SK-N-SH treated with all-trans-retinoic acid at 6 μM for 48 hours (cell line): Measurements from ENCODE around the gene SMC1B.
A peak's percentile ranks its signal among the peaks of the same experiment; 100 is the strongest.

Experiments used
- ATAC-seq: fragments of 200-7000 bp; cut with Tn5 transposase; 3 replicates; pipeline ENCODE4 v1.9.1; 2020; ENCODE audit warnings: mild to moderate bottlenecking, moderate library complexity
- ARNTL ChIP-seq: fragments of 450-650 bp; formaldehyde crosslinking; IDR thresholded peaks from 2 replicates; pipeline ENCODE4 v1.5.0; 2020; ENCODE audit warnings: low read depth, mild to moderate bottlenecking, moderate library complexity, borderline replicate concordance
- CSDC2 ChIP-seq: fragments of 250-450 bp; sonication (Bioruptor Pico); IDR thresholded peaks from 2 replicates; pipeline ENCODE4 v1.5.0; 2020; ENCODE audit warnings: mild to moderate bottlenecking, moderate library complexity
- ESRRG ChIP-seq: fragments of 250-450 bp; sonication (Bioruptor Pico); IDR thresholded peaks from 2 replicates; pipeline ENCODE4 v1.6.1; 2021; ENCODE audit warnings: mild to moderate bottlenecking
- PPARA ChIP-seq: fragments of 250-450 bp; sonication (Bioruptor Pico); IDR thresholded peaks from 2 replicates; pipeline ENCODE4 v1.5.0; 2020; ENCODE audit warnings: mild to moderate bottlenecking, borderline replicate concordance
- RARB ChIP-seq: fragments of 250-450 bp; sonication (Bioruptor Pico); IDR thresholded peaks from 2 replicates; pipeline ENCODE4 v1.8.0; 2021; ENCODE audit warnings: mild to moderate bottlenecking, moderate library complexity
- TCF4 ChIP-seq: fragments of 250-450 bp; sonication (Bioruptor Pico); IDR thresholded peaks from 2 replicates; pipeline ENCODE4 v1.8.0; 2021; ENCODE audit warnings: mild to moderate bottlenecking, moderate library complexity, borderline replicate concordance
- TOX ChIP-seq: fragments of 250-450 bp; sonication (Bioruptor Pico); IDR thresholded peaks from 2 replicates; pipeline ENCODE4 v1.8.0; 2021; ENCODE audit warnings: mild to moderate bottlenecking, moderate library complexity, borderline replicate concordance
- ZC3H10 ChIP-seq: fragments of 250-450 bp; sonication (Bioruptor Pico); IDR thresholded peaks from 2 replicates; pipeline ENCODE4 v1.5.1; 2021; ENCODE audit warnings: mild to moderate bottlenecking, moderate library complexity
- ZFP30 ChIP-seq: fragments of 450-650 bp; formaldehyde crosslinking; IDR thresholded peaks from 2 replicates; pipeline ENCODE4 v1.5.0; 2022; ENCODE audit warnings: mild to moderate bottlenecking, moderate library complexity
- ZNF565 ChIP-seq: fragments of 450-650 bp; formaldehyde crosslinking; conservative IDR thresholded peaks from 2 replicates; pipeline ENCODE4 v1.5.0; 2020; ENCODE audit warnings: low read depth, mild to moderate bottlenecking, moderate library complexity
- ZNF70 ChIP-seq: fragments of 450-650 bp; formaldehyde crosslinking; IDR thresholded peaks from 2 replicates; pipeline ENCODE4 v1.5.0; 2020; ENCODE audit warnings: mild to moderate bottlenecking, moderate library complexity
- ZNF8 ChIP-seq: fragments of 450-650 bp; formaldehyde crosslinking; IDR thresholded peaks from 2 replicates; pipeline ENCODE4 v1.5.0; 2020; ENCODE audit warnings: mild to moderate bottlenecking, moderate library complexity
- TF ChIP-seq, protein P1 (sequence below): fragments of 250-450 bp; sonication (Bioruptor Pico); IDR thresholded peaks from 2 replicates; pipeline ENCODE4 v1.5.0; 2020; ENCODE audit warnings: mild to moderate bottlenecking, moderate library complexity
- TF ChIP-seq, protein P2 (sequence below): fragments of 250-450 bp; sonication (Bioruptor Pico); IDR thresholded peaks from 2 replicates; pipeline ENCODE4 v1.5.1; 2021; ENCODE audit warnings: mild to moderate bottlenecking, moderate library complexity
- TF ChIP-seq, protein P3 (sequence below): fragments of 250-450 bp; sonication (Bioruptor Pico); IDR thresholded peaks from 2 replicates; pipeline ENCODE4 v1.8.0; 2021; ENCODE audit warnings: low read depth, mild to moderate bottlenecking, moderate library complexity, borderline replicate concordance
- TF ChIP-seq, protein P4 (sequence below): fragments of 250-450 bp; sonication (Bioruptor Pico); IDR thresholded peaks from 2 replicates; pipeline ENCODE4 v1.5.1; 2020; ENCODE audit warnings: low read depth, mild to moderate bottlenecking, moderate library complexity
- TF ChIP-seq, protein P5 (sequence below): fragments of 250-450 bp; sonication (Bioruptor Pico); IDR thresholded peaks from 2 replicates; pipeline ENCODE4 v1.8.0; 2020; ENCODE audit warnings: mild to moderate bottlenecking, moderate library complexity, borderline replicate concordance

Gene SMC1B

DNA sequence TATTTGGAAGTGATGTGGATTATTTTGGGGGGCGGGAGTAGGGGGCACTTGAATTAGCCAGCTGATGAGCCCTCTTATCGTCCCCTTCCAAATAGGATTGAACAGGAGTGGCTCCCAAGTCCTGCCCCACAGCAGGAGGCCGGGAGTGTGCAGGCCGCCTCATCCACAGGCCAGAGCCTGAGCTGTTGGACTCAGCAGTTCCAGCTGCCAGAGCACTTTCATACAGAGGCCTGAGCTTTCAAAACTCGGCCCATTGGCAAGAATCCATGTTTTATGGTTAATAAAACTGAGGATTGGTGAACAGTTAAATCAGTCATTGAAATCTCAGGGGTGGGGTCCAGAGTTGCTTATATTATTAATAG lies 94.1 kb downstream of the SMC1B start:
- TF ChIP-seq ZC3H10 = no peak
- no peak for TF ChIP-seq ARNTL
- no peak for TF ChIP-seq ZNF70 (CRISPR knock-in tag)
- no peak for TF ChIP-seq ESRRG
- no peak for TF ChIP-seq TOX (CRISPR knock-in tag)
- TF ChIP-seq ZFP30 = no peak
- TF ChIP-seq ZNF565 = no peak
- TF ChIP-seq PPARA (CRISPR knock-in tag) = no peak
- no peak for TF ChIP-seq CSDC2 (CRISPR knock-in tag)
- no peak for TF ChIP-seq RARB (CRISPR knock-in tag)
- TF ChIP-seq, protein P1, sequence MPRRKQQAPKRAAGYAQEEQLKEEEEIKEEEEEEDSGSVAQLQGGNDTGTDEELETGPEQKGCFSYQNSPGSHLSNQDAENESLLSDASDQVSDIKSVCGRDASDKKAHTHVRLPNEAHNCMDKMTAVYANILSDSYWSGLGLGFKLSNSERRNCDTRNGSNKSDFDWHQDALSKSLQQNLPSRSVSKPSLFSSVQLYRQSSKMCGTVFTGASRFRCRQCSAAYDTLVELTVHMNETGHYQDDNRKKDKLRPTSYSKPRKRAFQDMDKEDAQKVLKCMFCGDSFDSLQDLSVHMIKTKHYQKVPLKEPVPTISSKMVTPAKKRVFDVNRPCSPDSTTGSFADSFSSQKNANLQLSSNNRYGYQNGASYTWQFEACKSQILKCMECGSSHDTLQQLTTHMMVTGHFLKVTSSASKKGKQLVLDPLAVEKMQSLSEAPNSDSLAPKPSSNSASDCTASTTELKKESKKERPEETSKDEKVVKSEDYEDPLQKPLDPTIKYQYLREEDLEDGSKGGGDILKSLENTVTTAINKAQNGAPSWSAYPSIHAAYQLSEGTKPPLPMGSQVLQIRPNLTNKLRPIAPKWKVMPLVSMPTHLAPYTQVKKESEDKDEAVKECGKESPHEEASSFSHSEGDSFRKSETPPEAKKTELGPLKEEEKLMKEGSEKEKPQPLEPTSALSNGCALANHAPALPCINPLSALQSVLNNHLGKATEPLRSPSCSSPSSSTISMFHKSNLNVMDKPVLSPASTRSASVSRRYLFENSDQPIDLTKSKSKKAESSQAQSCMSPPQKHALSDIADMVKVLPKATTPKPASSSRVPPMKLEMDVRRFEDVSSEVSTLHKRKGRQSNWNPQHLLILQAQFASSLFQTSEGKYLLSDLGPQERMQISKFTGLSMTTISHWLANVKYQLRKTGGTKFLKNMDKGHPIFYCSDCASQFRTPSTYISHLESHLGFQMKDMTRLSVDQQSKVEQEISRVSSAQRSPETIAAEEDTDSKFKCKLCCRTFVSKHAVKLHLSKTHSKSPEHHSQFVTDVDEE = no peak
- TF ChIP-seq TCF4 = no peak
- ATAC-seq = 0 out of 3 replicates have a peak, but pooled peaks have one; percentile 11

DNA sequence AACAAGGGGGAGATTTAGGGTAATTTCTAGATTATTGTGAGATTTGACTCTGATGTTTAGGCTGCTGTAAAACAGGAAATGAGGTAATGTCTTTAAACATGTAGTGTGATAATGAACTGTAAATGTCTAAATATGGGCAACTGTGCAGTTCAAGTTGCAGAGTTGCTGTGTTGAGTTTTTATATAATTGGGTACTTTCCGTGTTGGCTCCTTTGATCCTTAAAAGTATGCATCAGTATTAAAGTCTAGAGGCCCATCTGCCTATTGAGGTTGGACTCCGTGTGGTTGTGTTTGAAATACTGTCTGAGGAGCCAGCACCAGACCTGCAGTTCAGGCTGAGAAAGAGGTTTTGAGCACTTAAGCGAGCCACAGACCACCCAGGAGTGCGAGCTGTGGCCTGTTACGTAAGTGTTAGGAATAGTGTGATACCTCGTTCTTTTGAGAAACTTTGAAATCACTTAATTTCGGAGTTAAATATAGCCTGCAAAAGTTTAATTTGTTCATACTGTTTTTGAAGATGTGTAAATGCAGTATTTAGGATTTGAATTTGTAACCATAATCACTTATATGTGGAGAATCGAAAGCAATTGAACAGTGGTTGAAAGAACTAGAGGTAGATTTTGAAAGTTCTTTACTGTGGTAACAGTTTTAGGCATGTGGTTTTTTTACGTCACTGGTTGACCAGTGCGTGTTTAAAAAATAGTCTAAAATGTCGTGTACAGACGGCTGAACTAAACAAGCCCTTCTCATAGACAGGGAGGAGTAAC lies 94.7 kb downstream of the SMC1B start:
- ATAC-seq = peak; percentile 39
- TF ChIP-seq PPARA (CRISPR knock-in tag) = no peak
- TF ChIP-seq, protein P2, sequence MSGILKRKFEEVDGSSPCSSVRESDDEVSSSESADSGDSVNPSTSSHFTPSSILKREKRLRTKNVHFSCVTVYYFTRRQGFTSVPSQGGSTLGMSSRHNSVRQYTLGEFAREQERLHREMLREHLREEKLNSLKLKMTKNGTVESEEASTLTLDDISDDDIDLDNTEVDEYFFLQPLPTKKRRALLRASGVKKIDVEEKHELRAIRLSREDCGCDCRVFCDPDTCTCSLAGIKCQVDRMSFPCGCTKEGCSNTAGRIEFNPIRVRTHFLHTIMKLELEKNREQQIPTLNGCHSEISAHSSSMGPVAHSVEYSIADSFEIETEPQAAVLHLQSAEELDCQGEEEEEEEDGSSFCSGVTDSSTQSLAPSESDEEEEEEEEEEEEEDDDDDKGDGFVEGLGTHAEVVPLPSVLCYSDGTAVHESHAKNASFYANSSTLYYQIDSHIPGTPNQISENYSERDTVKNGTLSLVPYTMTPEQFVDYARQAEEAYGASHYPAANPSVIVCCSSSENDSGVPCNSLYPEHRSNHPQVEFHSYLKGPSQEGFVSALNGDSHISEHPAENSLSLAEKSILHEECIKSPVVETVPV (CRISPR knock-in tag) = no peak
- TF ChIP-seq, protein P3, sequence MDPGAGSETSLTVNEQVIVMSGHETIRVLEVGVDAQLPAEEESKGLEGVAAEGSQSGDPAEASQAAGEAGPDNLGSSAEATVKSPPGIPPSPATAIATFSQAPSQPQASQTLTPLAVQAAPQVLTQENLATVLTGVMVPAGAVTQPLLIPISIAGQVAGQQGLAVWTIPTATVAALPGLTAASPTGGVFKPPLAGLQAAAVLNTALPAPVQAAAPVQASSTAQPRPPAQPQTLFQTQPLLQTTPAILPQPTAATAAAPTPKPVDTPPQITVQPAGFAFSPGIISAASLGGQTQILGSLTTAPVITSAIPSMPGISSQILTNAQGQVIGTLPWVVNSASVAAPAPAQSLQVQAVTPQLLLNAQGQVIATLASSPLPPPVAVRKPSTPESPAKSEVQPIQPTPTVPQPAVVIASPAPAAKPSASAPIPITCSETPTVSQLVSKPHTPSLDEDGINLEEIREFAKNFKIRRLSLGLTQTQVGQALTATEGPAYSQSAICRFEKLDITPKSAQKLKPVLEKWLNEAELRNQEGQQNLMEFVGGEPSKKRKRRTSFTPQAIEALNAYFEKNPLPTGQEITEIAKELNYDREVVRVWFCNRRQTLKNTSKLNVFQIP (CRISPR knock-in tag) = no peak

DNA sequence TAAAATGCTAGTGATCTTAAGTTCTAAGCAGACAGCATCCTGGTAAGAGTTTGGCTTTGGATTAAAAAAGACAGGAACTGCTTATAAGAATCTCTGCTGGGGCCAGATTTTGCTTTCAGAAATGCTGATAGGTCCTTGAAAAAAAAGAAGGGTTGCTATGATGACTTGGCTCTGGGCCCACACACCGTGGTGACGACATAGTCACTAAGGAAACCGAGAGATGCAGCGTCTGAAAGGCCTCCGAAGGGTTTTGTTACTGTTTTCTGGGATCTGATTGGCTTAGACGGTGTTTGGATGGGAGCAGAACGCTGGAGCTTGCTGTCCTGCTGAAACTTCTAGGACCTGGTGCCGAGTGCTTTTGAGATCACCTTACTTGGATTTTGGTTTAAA lies 95.2 kb downstream of the SMC1B start:
- peak; percentile 93 for ATAC-seq
- TF ChIP-seq, protein P4, sequence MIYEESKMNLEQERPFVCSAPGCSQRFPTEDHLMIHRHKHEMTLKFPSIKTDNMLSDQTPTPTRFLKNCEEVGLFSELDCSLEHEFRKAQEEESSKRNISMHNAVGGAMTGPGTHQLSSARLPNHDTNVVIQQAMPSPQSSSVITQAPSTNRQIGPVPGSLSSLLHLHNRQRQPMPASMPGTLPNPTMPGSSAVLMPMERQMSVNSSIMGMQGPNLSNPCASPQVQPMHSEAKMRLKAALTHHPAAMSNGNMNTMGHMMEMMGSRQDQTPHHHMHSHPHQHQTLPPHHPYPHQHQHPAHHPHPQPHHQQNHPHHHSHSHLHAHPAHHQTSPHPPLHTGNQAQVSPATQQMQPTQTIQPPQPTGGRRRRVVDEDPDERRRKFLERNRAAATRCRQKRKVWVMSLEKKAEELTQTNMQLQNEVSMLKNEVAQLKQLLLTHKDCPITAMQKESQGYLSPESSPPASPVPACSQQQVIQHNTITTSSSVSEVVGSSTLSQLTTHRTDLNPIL (CRISPR knock-in tag) = no peak
- TF ChIP-seq, protein P2 (CRISPR knock-in tag) = no peak
- TF ChIP-seq ZNF70 (CRISPR knock-in tag) = no peak
- TF ChIP-seq, protein P5, sequence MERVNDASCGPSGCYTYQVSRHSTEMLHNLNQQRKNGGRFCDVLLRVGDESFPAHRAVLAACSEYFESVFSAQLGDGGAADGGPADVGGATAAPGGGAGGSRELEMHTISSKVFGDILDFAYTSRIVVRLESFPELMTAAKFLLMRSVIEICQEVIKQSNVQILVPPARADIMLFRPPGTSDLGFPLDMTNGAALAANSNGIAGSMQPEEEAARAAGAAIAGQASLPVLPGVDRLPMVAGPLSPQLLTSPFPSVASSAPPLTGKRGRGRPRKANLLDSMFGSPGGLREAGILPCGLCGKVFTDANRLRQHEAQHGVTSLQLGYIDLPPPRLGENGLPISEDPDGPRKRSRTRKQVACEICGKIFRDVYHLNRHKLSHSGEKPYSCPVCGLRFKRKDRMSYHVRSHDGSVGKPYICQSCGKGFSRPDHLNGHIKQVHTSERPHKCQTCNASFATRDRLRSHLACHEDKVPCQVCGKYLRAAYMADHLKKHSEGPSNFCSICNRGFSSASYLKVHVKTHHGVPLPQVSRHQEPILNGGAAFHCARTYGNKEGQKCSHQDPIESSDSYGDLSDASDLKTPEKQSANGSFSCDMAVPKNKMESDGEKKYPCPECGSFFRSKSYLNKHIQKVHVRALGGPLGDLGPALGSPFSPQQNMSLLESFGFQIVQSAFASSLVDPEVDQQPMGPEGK (CRISPR knock-in tag) = no peak
- TF ChIP-seq ZNF8 = no peak
- TF ChIP-seq, protein P1 = no peak
- TF ChIP-seq ZNF565 = no peak
- TF ChIP-seq TOX (CRISPR knock-in tag) = no peak
- no peak for TF ChIP-seq ZFP30
- no peak for TF ChIP-seq CSDC2 (CRISPR knock-in tag)
